ENCODE measurements around the gene CRKL. TPM values are rescaled to one million over a fixed set of nuclear protein-coding genes. Genes with fewer than 3 reads are reported as not detected.

The CRKL gene
- total RNA-seq, 1 experiment from 2014 or later = 106 TPM

- Histone ChIP-seq H3K4me1 (ENCODE audit: insufficient read depth, low read length) (0 out of 2 replicates have a peak, but pooled peaks cover 2% of the 10 kb centered on the region), H2BK5ac (ENCODE audit: insufficient read length, low read length) (no peak within 1 kb of the TSS), H3K56ac (ENCODE audit: insufficient read length, low read depth, low read length) (no peak within 1 kb of the TSS), H4K20me1 (ENCODE audit: control insufficient read depth, insufficient read depth, insufficient read length) (no peaks in the 10 kb centered on the region), H3K23ac (ENCODE audit: insufficient read length, low read depth, low read length) (no peak within 1 kb of the TSS), H3K23me2 (ENCODE audit: insufficient read length, low read depth, low read length, poor library complexity, severe bottlenecking) (peaks cover 14% of the 10 kb centered on the region), H3K27me3 (ENCODE audit: insufficient read depth, low read length) (no peaks in the 10 kb centered on the region; the same call in 1 of the 2 replicates), H4K91ac (ENCODE audit: insufficient read length, low read depth, low read length) (no peak within 1 kb of the TSS), H4K5ac (ENCODE audit: insufficient read length, low read depth, low read length) (no peak within 1 kb of the TSS), H2AK5ac (ENCODE audit: insufficient read length, low read length) (no peak within 1 kb of the TSS), H3K9ac (ENCODE audit: extremely low read depth, insufficient read length, low read length) (peak within 1 kb of the TSS; percentile 68), H3K79me1 (ENCODE audit: insufficient read depth, low read depth, low read length, poor library complexity, severe bottlenecking) (no peaks in the 10 kb centered on the region), H3K4me2 (ENCODE audit: insufficient read depth, insufficient read length, low read length) (peak within 1 kb of the TSS; percentile 73), H2BK120ac (ENCODE audit: low read depth, low read length, poor library complexity, severe bottlenecking) (no peak within 1 kb of the TSS), H3T11ph (ENCODE audit: low read length) (no peak within 1 kb of the TSS), H3K4ac (ENCODE audit: low read depth, low read length) (no peak within 1 kb of the TSS), H3K9me3 (ENCODE audit: control insufficient read depth, low read depth, low read length) (no peaks in the 10 kb centered on the region), H2BK12ac (ENCODE audit: insufficient read length, low read depth, low read length) (no peak within 1 kb of the TSS), H3K14ac (ENCODE audit: insufficient read depth, low read length) (peak within 1 kb of the TSS; percentile 77), H4K8ac (replicated peaks; ENCODE audit: insufficient read length, low read depth, low read length) (no peak within 1 kb of the TSS), H2BK15ac (ENCODE audit: low read depth, low read length) (no peak within 1 kb of the TSS), H3K18ac (ENCODE audit: insufficient read length, low read depth, low read length) (peak within 1 kb of the TSS; percentile 90), H2BK20ac (ENCODE audit: low read depth, low read length, poor library complexity, severe bottlenecking) (no peak within 1 kb of the TSS), H2AFZ (ENCODE audit: low read length) (no peak within 1 kb of the TSS), H3K27ac (ENCODE audit: insufficient read length, low read depth, low read length) (no peak within 1 kb of the TSS), H3K79me2 (ENCODE audit: insufficient read depth, low read length) (no peaks in the 10 kb centered on the region)
- Mint-ChIP-seq H3K27me3 (ENCODE audit: low read depth) (peaks cover 30% of the 10 kb centered on the region), H3K4me1 (peaks cover 28 to 30% of the 10 kb centered on the region in 2 experiments), H3K27ac (peak within 1 kb of the TSS; percentile 52 to 90 (median 79); a peak in 5 of 7 replicates), H3K36me3 (ENCODE audit: insufficient read depth in 1 of 3, low read depth in 3 of 3) (peaks cover 4 to 25% (median 20%) of the 10 kb centered on the region in 3 experiments), H3K4me3 (peak within 1 kb of the TSS; percentile 94 to 98), H3K9me3 (peaks cover 13 to 15% of the 10 kb centered on the region in 2 experiments)
- peak; percentile 51; the same call in 2 of the 3 replicates for TF ChIP-seq CTCF (conservative IDR thresholded peaks at IDR 0.05)
- peak; percentile 81 for DNase-seq
- WGBS (ENCODE audit: extremely low coverage, insufficient read length, low lambda C conversion rate) = no CpG with 5 or more reads among the region's 87 CpGs
These were observed 64.8 kb downstream of the CRKL start, which contains the start of gene LZTR1 for GRCh38 chr22:20981787-20982562. TSS of gene LZTR1 (plus strand) at chr22:20982297. CDS start at chr22:20982372, 75 bp downstream.
